HG03060 (cell line): ENCODE measurements around the gene CHAC1.
"Not testable (repeated sequence)": the region's sequence is repeated elsewhere in the genome, so short reads cannot be mapped to it uniquely, and the experiment has no call there.

Experiments used
- ATAC-seq: cut with Tn5 transposase; IDR thresholded peaks from one replicate; pipeline ENCODE4 v1.9.1; 2021; ENCODE audit warnings: low read depth, moderate number of reproducible peaks; ENCODE audit not compliant: unreplicated experiment

Gene CHAC1

DNA sequence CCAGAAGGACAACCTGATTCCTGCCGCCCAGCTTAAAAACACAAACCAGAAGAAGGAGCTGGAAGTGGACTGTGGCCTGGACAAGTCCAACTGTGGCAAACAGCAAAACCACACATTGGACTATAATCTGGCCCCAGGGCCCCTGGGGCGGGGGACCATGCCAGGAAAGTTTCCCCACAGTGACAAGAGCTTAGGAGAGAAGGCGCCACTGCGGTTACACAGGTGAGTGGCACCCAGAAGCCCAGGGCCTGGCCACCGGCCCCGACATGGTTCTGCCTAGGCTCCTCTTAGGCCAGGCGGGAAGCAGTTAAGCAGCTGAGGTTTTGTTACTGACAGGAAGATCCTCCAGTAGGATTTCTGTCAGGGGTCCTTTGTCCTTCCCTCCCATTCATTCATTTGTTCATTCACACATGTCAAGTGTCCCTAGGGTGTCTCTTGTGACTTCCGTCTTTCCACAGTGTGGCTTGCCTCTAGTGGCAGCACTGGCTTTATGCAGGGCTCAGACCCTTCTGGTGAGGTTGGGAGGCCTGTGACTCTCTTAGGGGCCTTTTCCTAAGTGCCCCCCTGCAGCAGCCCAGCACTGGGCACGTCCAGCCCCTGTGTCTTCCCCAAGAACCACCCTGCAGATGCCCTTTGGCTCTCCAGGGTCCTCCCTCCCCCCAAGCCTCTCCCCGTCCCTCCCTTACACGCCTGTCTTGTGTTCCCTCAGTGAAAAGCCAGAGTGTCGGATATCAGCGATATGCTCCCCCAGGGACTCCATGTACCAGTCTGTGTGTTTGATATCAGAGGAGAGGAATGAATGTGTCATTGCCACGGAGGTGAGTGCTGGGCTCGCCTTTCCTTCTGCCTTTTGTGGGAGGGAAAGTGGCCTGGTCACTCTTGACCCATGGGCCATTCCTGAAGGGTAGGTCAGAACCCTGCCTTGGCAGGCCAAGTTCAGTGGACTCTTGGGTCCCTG is 16.3 kb upstream of the CHAC1 start:
- no peak for ATAC-seq

DNA sequence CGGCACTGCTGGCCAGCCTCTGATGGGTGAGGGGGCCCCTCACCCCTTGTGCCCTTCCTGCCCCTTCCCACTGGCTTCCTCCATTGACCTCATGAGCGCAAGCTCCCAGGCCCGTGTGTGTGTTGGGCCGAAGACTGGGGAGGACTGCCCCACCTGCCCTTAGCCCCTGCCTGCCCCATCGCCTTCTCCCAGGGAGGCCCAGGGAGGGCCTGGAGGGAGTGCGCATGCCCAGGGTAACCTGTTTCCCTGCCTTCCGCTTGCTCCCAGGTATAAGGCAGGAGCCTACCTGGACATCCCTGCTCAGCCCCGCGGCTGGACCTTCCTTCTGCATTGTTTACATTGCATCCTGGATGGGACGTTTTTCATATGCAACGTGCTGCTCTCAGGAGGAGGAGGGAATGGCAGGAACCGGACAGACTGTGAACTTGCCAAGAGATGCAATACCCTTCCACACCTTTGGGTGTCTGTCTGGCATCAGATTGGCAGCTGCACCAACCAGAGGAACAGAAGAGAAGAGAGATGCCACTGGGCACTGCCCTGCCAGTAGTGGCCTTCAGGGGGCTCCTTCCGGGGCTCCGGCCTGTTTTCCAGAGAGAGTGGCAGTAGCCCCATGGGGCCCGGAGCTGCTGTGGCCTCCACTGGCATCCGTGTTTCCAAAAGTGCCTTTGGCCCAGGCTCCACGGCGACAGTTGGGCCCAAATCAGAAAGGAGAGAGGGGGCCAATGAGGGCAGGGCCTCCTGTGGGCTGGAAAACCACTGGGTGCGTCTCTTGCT is 15.3 kb upstream of the CHAC1 start:
- ATAC-seq = no peak

DNA sequence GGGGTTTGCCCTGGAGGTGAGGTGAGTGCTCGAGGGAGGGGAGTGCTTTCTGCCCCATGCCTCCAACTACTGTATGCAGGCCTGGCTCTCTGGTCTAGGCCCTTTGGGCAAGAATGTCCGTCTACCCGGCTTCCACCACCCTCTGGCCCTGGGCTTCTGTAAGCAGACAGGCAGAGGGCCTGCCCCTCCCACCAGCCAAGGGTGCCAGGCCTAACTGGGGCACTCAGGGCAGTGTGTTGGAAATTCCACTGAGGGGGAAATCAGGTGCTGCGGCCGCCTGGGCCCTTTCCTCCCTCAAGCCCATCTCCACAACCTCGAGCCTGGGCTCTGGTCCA is 14.8 kb upstream of the CHAC1 start:
- ATAC-seq = no peak

DNA sequence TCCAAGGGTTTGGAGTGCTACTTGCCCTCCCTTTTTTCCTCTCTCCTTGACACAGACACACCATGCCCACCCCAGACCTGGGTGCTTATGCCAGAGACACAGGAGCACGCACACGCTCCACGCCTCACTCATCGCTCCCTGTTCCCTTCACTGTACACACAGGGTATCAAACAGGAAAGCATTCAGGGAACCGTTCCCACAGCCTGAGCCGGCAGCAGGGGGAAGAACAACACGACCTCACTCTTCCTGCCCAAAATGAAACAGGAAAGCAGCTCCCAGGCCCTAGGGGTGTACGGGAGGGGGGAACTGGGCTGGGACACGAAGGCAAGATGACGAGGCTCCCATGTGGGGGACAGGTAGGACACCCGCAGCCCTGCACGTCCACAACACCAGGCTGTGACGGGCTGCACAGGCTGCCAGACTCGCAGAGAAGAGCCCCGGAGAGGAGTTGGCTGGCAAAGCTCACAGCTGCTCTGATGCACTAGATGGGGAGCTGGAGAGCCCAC is 12.9 kb upstream of the CHAC1 start:
- ATAC-seq = no peak

DNA sequence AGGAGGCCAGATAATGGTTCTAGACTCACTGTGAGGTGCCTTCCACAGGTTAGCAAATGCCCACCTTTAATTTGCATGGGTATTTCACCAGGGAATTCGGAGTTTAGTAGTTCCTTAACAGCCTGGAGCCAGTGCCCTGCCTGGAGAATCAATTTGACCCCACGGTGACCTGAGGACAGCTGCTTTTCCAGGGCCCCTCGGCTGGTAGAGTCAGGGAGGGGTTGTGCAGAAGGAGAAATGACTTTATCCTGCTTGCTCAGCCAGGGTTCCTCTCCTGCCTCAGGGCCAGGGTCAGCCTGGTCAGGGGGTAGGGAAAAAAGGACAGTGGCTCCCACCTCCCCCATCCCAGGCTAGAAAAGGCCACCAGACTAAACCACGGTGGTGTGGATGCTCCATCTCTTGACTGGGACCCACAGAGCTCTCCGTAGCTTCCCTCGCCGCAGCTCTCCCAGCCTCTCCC is 12.2 kb upstream of the CHAC1 start:
- ATAC-seq = no peak

DNA sequence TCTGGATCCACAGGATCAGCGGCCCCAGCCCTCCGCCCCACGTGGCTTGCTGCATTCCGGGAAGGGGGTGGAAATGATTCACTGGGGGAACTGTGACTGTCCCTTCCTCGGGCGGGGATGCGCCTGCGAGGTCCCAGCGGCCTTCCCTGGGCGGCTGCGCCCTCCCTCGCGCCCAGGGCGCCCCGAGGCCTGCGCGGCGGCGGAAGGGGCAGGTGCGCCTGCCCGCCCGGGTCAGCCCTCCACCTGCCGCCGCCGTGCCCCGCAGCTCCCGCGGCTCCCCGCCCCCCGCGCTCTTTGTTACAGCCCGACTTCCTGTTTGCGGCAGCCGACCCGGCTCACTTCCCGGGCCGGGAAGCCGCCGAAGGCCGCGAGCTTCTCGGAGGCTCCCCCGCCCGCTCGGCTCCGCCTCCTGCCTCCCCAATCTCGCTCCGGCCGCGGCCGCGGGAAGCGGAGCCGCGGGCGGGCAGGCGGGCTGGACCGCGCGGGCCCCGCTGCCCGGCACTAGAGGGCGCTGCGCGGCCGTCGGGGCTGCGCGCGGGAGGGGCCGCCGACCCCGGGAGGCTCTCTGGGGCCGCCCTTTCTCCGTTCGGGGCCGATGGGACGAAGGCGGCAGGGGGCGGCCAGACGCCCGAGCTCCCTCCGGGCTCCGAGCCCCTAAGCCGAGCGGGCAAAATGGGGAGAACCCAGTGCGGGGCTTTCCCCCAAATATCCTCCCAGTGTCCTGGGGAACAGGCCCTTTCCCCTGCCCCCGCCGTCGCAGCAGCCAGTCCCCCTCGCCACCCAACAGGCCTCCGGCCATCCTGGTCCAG is 11.5 kb upstream of the CHAC1 start:
- ATAC-seq = no peak

DNA sequence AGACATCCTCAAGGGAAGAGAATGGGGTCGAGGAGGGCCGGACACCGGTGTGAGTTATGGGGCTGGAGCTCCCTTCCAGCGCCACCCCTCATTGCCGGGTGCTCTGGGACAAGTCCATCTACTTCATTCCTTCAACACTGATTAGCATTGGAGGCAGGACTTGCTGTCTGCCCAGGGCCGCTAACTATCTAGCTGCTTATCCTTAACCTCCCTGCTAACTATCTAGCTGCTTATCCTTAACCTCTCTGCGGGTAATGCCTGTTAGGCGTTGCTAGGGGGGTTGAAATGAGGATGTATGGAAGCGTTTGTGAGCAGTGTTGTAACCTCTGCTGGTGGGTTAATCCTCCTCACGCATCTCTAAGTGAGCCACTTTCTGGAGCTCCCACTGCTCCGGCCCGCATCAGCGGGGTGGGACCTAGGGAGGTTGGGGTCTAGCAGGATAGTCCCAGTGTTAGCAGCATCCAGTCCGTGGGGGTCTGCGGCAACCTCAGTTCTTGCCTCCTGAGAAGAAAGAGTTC is 10.9 kb upstream of the CHAC1 start:
- ATAC-seq = no peak

DNA sequence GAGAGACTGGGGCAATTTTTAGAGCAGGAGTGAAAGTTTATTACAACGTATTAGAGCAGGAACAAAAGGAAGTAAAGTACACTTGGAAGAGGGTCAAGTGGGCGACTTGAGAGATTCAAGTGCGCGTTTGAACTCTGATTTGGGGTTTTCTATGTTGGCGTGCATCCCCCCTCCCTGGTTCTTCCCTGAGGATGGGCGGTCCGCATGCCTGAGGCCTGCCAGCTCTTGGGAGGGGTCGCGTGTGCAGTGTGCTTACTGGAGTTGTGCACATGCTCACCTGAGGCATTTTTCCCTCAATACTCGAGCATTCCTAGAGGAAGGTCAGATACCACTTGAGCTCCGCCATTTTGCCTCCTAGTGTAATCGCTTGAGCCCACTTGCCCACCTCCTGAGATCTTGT is 10.4 kb upstream of the CHAC1 start:
- ATAC-seq = no peak

DNA sequence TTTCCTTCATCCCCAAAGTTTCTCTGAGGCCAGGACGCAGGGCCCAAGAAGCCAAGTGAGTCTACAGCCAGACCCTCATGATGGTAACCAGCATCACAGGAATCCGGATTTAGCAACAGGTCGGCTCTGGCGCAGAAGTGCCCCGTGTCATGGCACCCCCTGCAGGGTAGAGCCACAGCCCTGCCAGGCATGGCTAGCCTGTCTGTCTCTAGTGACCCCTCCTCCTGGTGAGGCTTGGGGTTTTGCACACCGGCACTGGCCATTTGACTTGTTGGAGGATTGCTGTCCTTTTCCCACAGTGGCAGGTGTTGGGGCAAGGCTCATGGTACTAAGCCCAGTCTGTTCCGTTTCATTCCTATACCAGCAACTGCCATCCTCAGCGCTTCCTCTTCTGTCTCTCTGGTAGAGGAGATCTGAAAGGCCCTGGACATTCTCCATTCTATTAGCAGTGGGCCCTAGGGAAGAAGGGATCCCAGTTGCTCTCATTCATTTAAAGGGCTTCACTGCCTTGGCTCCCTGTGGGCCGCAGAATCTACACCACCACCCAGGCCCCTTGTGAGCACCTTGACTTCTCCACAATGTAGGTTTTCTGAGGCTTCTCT is 9.4 kb upstream of the CHAC1 start:
- ATAC-seq = no peak

DNA sequence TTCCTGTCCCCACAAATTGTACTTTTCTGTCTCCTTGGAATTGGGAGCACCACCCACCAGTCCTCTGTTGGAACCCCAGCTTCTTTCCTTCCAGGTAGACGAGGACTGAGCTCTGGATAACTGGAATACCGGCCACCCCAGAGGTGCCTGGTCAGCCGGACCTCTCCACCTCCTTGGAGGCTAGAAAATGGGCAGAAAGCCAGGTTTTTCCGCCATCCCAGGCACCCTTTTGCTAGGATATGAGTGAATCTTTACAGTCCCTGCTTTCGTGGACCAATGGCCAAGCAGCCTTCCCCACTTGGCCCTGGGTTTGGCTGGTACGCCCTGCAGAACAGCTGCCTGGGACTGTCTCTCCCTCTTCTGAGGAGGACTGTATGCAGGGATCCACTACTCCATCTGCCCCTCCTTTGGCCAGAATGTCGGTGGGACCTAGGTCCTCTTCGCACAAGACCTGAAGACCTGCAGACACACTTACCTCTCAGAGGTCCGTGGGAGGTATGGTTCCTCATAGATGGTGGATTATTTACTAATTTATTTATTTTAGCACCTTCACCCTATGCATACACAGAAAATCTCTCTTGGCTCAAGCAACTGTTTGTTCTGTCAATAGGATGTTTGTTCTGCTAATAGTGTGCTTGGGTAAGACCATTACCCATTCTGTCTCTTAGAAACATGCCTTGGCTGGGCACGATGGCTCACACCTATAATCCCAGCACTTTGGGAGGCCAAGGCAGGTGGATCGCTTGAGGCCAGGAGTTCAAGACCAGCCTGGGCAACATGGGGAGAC is 8.6 kb upstream of the CHAC1 start:
- no peak for ATAC-seq

DNA sequence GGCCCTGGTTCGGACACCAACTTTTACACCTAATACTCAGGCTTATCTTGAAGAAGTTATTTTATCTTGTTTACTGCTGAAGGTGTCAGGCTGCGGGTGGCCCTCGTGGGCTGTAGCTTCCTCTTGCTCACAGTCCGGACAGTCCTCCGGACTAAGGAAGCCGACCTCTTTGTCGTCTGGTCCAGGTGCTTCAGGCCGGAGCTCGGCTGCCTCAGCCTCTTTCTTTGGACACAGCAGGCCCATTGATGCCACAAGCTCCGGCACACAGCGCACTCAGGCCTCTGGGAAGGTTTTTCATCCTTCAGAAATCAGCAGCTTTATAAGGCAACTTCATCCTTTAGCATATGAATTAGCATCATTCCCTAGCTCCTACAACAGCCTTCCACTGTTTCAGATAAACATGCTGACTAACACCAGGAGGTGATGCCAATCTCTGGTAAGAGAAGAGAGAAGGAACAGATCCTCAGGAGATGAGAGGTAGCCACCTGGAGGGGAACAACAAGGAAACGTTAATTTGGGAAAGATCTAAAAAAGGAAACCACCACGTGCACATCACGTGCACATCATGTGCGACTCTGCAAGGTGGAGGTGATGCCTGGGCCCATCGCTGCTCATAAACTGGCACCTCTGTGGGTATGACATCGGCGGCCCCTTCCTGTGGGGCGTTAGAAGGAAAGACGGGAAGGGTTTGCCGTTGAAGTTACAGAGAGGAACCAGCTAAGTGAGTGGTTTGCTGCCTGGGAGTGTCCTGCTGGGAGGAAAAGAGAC is 4.4 kb upstream of the CHAC1 start:
- no peak for ATAC-seq

DNA sequence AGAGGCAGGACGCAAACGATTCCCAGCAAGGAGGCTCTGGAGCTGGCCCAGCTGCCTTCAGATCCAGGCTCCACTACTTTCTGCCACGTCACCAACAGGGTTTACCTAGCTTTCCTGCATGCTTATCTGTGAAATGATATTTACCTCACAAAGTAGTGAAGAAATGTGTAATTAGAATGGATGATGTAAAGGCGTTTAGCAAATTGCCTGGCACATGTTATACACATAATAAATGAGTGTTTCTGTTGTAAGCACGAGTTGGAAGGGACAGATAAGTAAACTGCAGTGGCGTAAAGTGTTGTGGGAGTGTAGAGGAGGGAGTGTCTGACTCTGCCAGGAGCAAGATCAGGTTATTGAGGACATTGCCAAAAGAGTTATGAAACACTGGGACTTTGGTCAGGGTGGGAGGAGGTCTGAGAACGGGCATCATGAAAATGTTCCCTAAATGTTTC is 3.5 kb upstream of the CHAC1 start:
- no peak for ATAC-seq

DNA sequence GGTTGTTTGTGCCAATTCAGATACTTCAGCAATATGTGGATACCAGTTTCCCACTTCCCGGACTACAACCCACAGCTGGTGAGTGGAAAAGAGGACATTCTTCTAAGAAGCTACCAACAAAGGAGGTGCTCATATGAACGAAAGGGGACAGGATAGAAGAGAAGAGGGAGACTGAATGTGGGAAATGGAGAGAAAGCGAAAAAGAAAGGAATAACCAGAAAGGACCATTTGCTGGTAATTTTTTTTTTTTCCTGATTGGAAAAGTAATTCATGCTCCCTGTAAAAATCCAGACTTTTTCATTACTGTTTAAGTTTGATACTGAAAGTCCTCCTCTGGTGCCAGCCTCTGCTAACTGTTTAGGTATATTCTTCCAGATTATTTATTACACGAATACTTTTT is 1.5 kb upstream of the CHAC1 start:
- ATAC-seq = no peak

DNA sequence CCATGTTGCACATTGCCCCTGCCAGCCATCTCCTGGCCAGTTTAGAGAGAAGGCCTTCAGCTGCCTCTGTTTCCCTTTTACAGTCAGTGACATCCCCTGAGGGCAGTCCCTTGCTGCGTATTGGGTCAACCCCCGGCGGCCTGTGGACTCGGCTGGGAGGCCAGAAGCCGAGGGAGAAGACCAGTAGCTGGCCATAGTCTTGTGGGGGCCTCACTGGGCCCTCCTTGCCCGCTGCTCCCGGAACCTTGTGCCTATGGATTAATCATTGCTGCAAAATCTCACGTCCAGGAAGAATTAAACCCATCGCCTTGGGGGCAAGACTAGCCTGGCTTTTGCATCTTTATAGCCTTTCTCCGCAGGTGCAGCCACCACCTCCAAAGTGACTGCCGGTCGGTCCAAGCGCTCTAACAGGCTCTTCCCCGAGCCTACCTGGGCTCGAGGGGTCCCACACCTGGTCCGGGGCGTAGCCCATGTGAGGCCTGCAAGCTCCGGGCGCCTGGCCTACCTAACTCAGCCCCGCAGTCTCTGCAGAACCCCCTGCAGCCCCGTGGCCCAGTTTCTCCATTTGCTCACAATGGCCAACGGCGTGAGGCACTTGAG is 870 bp upstream of the CHAC1 start:
- no peak for ATAC-seq

DNA sequence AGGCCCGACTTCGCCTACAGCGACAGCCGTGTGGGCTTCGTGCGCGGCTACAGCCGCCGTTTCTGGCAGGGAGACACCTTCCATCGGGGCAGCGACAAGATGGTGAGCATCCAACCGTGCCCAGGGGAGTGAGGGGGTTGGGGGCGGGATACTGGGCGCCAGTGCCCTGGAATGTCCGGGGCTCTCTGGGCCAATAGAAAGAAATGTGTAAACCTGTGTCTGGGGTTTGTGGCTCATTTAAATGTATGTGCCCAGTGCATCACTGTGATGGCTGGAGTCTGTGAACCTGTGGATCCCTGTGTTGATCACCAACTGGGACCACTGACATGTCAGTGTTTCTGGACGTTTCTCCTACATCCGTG is 423 bp downstream of the CHAC1 start:
- no peak for ATAC-seq

DNA sequence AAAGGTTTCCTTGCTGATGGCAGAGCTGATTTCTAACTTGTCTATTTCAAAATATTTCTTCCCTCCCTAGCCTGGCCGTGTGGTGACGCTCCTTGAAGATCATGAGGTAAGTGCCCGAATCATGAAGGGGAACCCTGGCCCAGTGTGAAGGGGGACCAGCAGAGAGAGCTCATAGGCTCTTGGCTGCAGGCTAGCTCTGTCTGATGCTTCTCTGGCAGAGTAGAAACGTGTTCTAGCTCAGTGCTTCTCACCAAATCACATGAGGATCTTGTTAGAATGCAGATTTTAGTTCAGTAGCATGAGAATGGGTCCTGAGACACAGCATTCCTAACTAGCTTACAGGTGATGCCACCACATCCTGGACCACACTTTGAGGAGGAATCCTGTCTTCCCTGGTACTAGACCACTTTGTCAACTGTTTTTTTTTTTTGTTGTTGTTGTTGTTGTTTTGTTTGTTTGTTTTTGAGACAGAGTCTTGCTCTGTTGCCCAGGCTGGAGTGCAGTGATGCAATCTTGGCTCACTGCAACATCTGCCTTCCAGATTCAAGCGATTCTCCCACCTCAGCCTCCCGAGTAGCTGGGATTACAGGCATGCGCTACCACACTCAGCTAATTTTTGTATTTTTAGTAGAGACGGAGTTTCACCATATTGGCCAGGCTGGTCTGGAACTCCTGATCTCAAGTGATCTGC is 1.0 kb downstream of the CHAC1 start:
- not testable (repeated sequence) for ATAC-seq

DNA sequence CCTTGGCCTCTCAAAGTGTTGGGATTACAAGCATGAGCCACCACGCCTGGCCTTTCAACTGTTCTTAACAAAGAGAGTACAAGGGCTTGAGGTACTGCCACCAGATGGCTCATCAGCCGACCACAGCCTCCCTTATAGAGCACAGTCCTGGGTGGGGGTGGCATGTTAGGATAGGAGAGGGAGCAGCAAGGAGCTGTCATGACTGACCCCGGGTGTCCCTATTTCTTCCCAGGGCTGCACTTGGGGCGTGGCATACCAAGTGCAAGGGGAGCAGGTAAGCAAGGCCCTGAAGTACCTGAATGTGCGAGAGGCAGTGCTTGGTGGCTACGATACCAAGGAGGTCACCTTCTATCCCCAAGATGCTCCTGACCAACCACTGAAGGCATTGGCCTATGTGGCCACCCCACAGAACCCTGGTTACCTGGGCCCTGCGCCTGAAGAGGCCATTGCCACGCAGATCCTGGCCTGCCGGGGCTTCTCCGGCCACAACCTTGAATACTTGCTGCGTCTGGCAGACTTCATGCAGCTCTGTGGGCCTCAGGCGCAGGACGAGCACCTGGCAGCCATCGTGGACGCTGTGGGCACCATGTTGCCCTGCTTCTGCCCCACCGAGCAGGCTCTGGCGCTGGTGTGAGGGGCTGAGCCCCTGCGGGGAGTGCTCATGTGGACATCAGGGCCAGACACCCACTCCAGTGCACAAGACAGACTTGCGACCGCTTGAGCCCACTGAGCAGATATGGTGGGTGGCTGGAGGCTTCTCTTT is 2.1 kb downstream of the CHAC1 start:
- ATAC-seq = no peak
